WTC11 (cell line): ENCODE results near the gene SYTL5. TPM values are rescaled to one million over a fixed set of nuclear protein-coding genes. Genes with fewer than 3 reads are reported as not detected.

ENCODE experiments used
- ATAC-seq: fragments of 200-7000 bp; cut with Tn5 transposase; 2 replicates; pipeline ENCODE4 v1.10.0; 2021; ENCODE audit warnings: mild to moderate bottlenecking, moderate library complexity
- CTCF ChIA-PET: fragments of 300-600 bp; sonication (Branson Sonifier 250); formaldehyde crosslinking; loops from one replicate; lab custom pipeline; 2021; ENCODE audit warnings: antibody characterized with exemption; lab: Charles Lee
- POLR2A ChIA-PET: fragments of 350-600 bp; sonication (Branson Sonifier 250); formaldehyde crosslinking; loops from one replicate; lab custom pipeline; 2021; ENCODE audit warnings: antibody characterized with exemption; lab: Charles Lee
- DNase-seq: peaks from one replicate; pipeline ENCODE4 v3.0.0; 2021; ENCODE audit warnings: low spot score
- H3K27ac Mint-ChIP-seq: 2 replicates; pipeline ENCODE4 v1.8.0; 2021; ENCODE audit warnings: mixed read lengths
- H3K27me3 Mint-ChIP-seq: 2 replicates; pipeline ENCODE4 v1.8.0; 2021; ENCODE audit warnings: low read depth, mild to moderate bottlenecking, moderate library complexity, mixed read lengths
- H3K36me3 Mint-ChIP-seq: 2 replicates; pipeline ENCODE4 v1.8.0; 2021; ENCODE audit warnings: mixed read lengths
- H3K4me1 Mint-ChIP-seq: 2 replicates; pipeline ENCODE4 v1.8.0; 2022; ENCODE audit warnings: mixed read lengths
- H3K4me3 Mint-ChIP-seq: 2 replicates; pipeline ENCODE4 v1.8.0; 2021; ENCODE audit warnings: mild to moderate bottlenecking, moderate library complexity, mixed read lengths
- H3K9me3 Mint-ChIP-seq: 2 replicates; pipeline ENCODE4 v1.8.0; 2021; ENCODE audit warnings: mixed read lengths
- ATF1 ChIP-seq: sonication (generic); formaldehyde crosslinking; IDR thresholded peaks from 2 replicates; pipeline ENCODE4 v1.8.1; 2023; ENCODE audit warnings: mild to moderate bottlenecking, moderate library complexity, missing genetic modification reagents
- CBFB ChIP-seq: sonication (generic); formaldehyde crosslinking; IDR thresholded peaks from 2 replicates; pipeline ENCODE4 v1.8.1; 2022; ENCODE audit warnings: mild to moderate bottlenecking, low read depth, missing genetic modification reagents
- CREM ChIP-seq: sonication (generic); formaldehyde crosslinking; IDR thresholded peaks from 2 replicates; pipeline ENCODE4 v1.8.1; 2022; ENCODE audit warnings: mild to moderate bottlenecking, missing genetic modification reagents, moderate library complexity
- CTCF ChIP-seq: fragments of 200-600 bp; IDR thresholded peaks from 2 replicates; pipeline ENCODE4 v1.8.0; 2022; ENCODE audit warnings: antibody characterized with exemption
- E2F5 ChIP-seq: sonication (generic); formaldehyde crosslinking; IDR thresholded peaks from 2 replicates; pipeline ENCODE4 v1.8.1; 2022; ENCODE audit warnings: mild to moderate bottlenecking, moderate library complexity, missing genetic modification reagents
- HMGA2 ChIP-seq: fragments of 250-450 bp; sonication (Bioruptor Pico); IDR thresholded peaks from 2 replicates; pipeline ENCODE4 v1.4.0; 2021; ENCODE audit warnings: mild to moderate bottlenecking, moderate library complexity
- IRF2 ChIP-seq: sonication (generic); formaldehyde crosslinking; IDR thresholded peaks from 2 replicates; pipeline ENCODE4 v1.8.0; 2022; ENCODE audit warnings: low read depth, missing genetic modification reagents, borderline replicate concordance
- JAZF1 ChIP-seq: fragments of 250-450 bp; sonication (Bioruptor Pico); IDR thresholded peaks from 2 replicates; pipeline ENCODE4 v1.9.0; 2021; ENCODE audit warnings: moderate library complexity, mild to moderate bottlenecking, inconsistent platforms
- JUN ChIP-seq: sonication (generic); formaldehyde crosslinking; IDR thresholded peaks from 2 replicates; pipeline ENCODE4 v1.8.0; 2023; ENCODE audit warnings: mild to moderate bottlenecking, missing genetic modification reagents
- MXD4 ChIP-seq: fragments of 250-450 bp; sonication (Bioruptor Pico); IDR thresholded peaks from 2 replicates; pipeline ENCODE4 v1.8.0; 2021; ENCODE audit warnings: mild to moderate bottlenecking, moderate library complexity, borderline replicate concordance
- MYBL2 ChIP-seq: sonication (generic); formaldehyde crosslinking; IDR thresholded peaks from 2 replicates; pipeline ENCODE4 v1.8.1; 2023; ENCODE audit warnings: mild to moderate bottlenecking, moderate library complexity, missing genetic modification reagents
- NFATC4 ChIP-seq: fragments of 250-450 bp; sonication (Bioruptor Pico); IDR thresholded peaks from 2 replicates; pipeline ENCODE4 v1.9.0; 2021; ENCODE audit warnings: mild to moderate bottlenecking
- NFE2L1 ChIP-seq: sonication (generic); formaldehyde crosslinking; IDR thresholded peaks from 2 replicates; pipeline ENCODE4 v1.8.1; 2023; ENCODE audit warnings: missing genetic modification reagents
- SP1 ChIP-seq: sonication (generic); formaldehyde crosslinking; conservative IDR thresholded peaks from 2 replicates; pipeline ENCODE4 v1.8.1; 2022; ENCODE audit warnings: missing genetic modification reagents
- TEAD1 ChIP-seq: sonication (generic); formaldehyde crosslinking; IDR thresholded peaks from 2 replicates; pipeline ENCODE4 v1.8.0; 2022; ENCODE audit warnings: mild to moderate bottlenecking, missing genetic modification reagents
- USF2 ChIP-seq: sonication (generic); formaldehyde crosslinking; IDR thresholded peaks from 2 replicates; pipeline ENCODE4 v1.8.1; 2023; ENCODE audit warnings: mild to moderate bottlenecking, missing genetic modification reagents, moderate library complexity
- ZBTB21 ChIP-seq: sonication (generic); formaldehyde crosslinking; IDR thresholded peaks from 2 replicates; pipeline ENCODE4 v1.8.1; 2023; ENCODE audit warnings: mild to moderate bottlenecking, missing genetic modification reagents, borderline replicate concordance
- ZNF263 ChIP-seq: sonication (generic); formaldehyde crosslinking; IDR thresholded peaks from 2 replicates; pipeline ENCODE4 v1.8.1; 2022; ENCODE audit warnings: low read depth, mild to moderate bottlenecking, moderate library complexity, missing genetic modification reagents
- ZNF396 ChIP-seq: fragments of 250-450 bp; sonication (Bioruptor Pico); IDR thresholded peaks from 2 replicates; pipeline ENCODE4 v1.8.0; 2021; ENCODE audit warnings: mild to moderate bottlenecking, moderate library complexity, borderline replicate concordance
- ZNF416 ChIP-seq: fragments of 250-450 bp; sonication (Bioruptor Pico); IDR thresholded peaks from 2 replicates; pipeline ENCODE4 v1.9.0; 2021; ENCODE audit warnings: mild to moderate bottlenecking, inconsistent platforms
- total RNA-seq: library from RNA; stranded (reverse); gene quantifications from 3 replicates; pipeline ENCODE4 v1.2.3, GENCODE V29; 2021
- TF ChIP-seq, protein P1 (sequence below): fragments of 250-450 bp; sonication (Bioruptor Pico); IDR thresholded peaks from 2 replicates; pipeline ENCODE4 v2.1.2; 2022; ENCODE audit warnings: mild to moderate bottlenecking, moderate library complexity
- TF ChIP-seq, protein P2 (sequence below): sonication (generic); formaldehyde crosslinking; IDR thresholded peaks from 2 replicates; pipeline ENCODE4 v1.8.1; 2022; ENCODE audit warnings: low read depth, mild to moderate bottlenecking, moderate library complexity, missing genetic modification reagents, borderline replicate concordance
- TF ChIP-seq, protein P3 (sequence below): fragments of 250-450 bp; sonication (Bioruptor Pico); IDR thresholded peaks from 2 replicates; pipeline ENCODE4 v1.9.0; 2021; ENCODE audit warnings: moderate library complexity, mild to moderate bottlenecking, inconsistent platforms, borderline replicate concordance

The SYTL5 gene
- total RNA-seq, 1 experiment from 2014 or later, result 0.26 TPM

DNA sequence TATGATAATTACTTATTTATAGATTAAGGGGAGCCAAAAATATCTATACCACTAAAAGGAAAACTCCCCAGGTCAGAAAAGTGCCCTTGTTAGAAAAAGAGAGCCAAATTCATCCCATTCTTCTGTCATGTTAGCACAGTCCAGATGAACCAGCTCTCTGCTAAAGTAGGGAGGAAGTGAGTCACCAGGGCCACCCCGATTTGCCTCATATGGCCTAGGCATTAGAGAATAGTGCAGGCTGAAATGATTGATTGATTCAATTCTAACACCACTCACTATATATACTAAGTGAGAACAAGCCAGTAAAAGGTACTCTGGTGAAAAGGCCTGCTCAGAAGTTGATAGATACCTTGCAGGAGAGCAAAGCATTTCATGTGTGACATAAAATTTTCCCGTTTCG, 119.8 kb downstream of the SYTL5 start:
- Mint-ChIP-seq H3K9me3 (no peaks in the 10 kb centered on the region), H3K4me1 (no peaks in the 10 kb centered on the region), H3K4me3 (no peak overlapping the region), H3K36me3 (no peaks in the 10 kb centered on the region), H3K27me3 (no peaks in the 10 kb centered on the region), H3K27ac (no peak overlapping the region)
- no peak for DNase-seq
- ATAC-seq, result no peak
- ChIA-PET POLR2A (no interaction called here), CTCF (interaction anchor here (1.0 kb wide), 1 partner anchor 8 kb away, joined by 4 read pairs; no protein-coding TSS in a partner anchor)
- no peak for TF ChIP-seq NFATC4 (CRISPR knock-in tag)
- TF ChIP-seq, protein P1, sequence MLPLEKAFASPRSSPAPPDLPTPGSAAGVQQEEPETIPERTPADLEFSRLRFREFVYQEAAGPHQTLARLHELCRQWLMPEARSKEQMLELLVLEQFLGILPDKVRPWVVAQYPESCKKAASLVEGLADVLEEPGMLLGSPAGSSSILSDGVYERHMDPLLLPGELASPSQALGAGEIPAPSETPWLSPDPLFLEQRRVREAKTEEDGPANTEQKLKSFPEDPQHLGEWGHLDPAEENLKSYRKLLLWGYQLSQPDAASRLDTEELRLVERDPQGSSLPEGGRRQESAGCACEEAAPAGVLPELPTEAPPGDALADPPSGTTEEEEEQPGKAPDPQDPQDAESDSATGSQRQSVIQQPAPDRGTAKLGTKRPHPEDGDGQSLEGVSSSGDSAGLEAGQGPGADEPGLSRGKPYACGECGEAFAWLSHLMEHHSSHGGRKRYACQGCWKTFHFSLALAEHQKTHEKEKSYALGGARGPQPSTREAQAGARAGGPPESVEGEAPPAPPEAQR, result no peak
- TF ChIP-seq TEAD1 (CRISPR knock-in tag), result no peak
- TF ChIP-seq CBFB, result no peak
- TF ChIP-seq USF2 (CRISPR knock-in tag), result no peak
- TF ChIP-seq CTCF, result no peak

DNA sequence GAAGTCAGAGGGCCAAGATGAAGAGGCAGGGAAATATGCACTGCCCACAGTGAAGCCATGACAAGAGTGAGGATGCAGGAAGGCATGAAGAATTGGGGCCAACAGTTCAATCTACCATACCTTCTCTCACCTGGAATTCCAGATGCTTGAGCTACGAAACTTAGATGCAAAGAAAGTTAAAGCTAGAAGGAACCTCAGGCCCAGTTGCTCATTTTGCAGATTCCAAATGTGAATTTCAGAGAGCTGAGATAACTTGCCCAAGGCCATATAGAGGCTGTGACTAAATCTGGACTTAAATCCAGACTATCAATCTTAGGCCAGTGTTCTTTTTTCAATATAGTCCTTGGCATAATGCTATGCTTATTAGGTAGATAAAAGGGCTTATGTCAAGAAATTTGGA, 121.6 kb downstream of the SYTL5 start:
- H3K4me3 Mint-ChIP-seq, result no peak overlapping the region
- DNase-seq (no peak), ATAC-seq (no peak)
- ChIA-PET POLR2A (no interaction called here), CTCF (no interaction called here)
- H3K4me1 Mint-ChIP-seq, result no peaks in the 10 kb centered on the region
- no peaks in the 10 kb centered on the region for H3K9me3 Mint-ChIP-seq
- H3K36me3 Mint-ChIP-seq, result no peaks in the 10 kb centered on the region
- no peaks in the 10 kb centered on the region for H3K27me3 Mint-ChIP-seq
- no peak overlapping the region for H3K27ac Mint-ChIP-seq
- no peak for TF ChIP-seq ATF1 (CRISPR knock-in tag)
- TF ChIP-seq NFE2L1, result no peak

GRCh38 chrX:38129366-38129765, 123.0 kb downstream of the SYTL5 start:
- no peaks in the 10 kb centered on the region for H3K36me3 Mint-ChIP-seq
- no peak overlapping the region for H3K27ac Mint-ChIP-seq
- H3K4me3 Mint-ChIP-seq, result no peak overlapping the region
- POLR2A ChIA-PET, result no interaction called here
- H3K4me1 Mint-ChIP-seq, result no peaks in the 10 kb centered on the region
- no peak for ATAC-seq
- DNase-seq, result no peak
- no peaks in the 10 kb centered on the region for H3K9me3 Mint-ChIP-seq
- CTCF ChIA-PET, result no interaction called here
- no peaks in the 10 kb centered on the region for H3K27me3 Mint-ChIP-seq
- no peak for TF ChIP-seq MYBL2 (CRISPR knock-in tag)
- TF ChIP-seq, protein P2, sequence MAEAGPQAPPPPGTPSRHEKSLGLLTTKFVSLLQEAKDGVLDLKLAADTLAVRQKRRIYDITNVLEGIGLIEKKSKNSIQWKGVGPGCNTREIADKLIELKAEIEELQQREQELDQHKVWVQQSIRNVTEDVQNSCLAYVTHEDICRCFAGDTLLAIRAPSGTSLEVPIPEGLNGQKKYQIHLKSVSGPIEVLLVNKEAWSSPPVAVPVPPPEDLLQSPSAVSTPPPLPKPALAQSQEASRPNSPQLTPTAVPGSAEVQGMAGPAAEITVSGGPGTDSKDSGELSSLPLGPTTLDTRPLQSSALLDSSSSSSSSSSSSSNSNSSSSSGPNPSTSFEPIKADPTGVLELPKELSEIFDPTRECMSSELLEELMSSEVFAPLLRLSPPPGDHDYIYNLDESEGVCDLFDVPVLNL (CRISPR knock-in tag), result no peak
- no peak for TF ChIP-seq MXD4 (CRISPR knock-in tag)
- no peak for TF ChIP-seq JUN (CRISPR knock-in tag)
- no peak for TF ChIP-seq IRF2 (CRISPR knock-in tag)
- TF ChIP-seq ZNF416, result no peak
- no peak for TF ChIP-seq ZNF396 (CRISPR knock-in tag)
- no peak for TF ChIP-seq E2F5
- no peak for TF ChIP-seq JAZF1 (CRISPR knock-in tag)
- no peak for TF ChIP-seq ZNF263 (CRISPR knock-in tag)
- TF ChIP-seq CREM (CRISPR knock-in tag), result no peak
- TF ChIP-seq, protein P3, sequence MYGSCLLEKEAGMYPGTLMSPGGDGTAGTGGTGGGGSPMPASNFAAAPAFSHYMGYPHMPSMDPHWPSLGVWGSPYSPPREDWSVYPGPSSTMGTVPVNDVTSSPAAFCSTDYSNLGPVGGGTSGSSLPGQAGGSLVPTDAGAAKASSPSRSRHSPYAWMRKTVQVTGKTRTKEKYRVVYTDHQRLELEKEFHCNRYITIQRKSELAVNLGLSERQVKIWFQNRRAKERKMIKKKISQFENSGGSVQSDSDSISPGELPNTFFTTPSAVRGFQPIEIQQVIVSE (CRISPR knock-in tag), result no peak
- TF ChIP-seq SP1 (CRISPR knock-in tag), result no peak
- no peak for TF ChIP-seq ZBTB21 (CRISPR knock-in tag)
- TF ChIP-seq HMGA2, result no peak
